HG02884 (cell line): ENCODE results near the gene CDH13.

Source experiments
- ATAC-seq: cut with Tn5 transposase; IDR thresholded peaks from one replicate; pipeline ENCODE4 v1.9.1; 2021; ENCODE audit warnings: mild to moderate bottlenecking, moderate library complexity; ENCODE audit not compliant: unreplicated experiment

Gene CDH13

DNA sequence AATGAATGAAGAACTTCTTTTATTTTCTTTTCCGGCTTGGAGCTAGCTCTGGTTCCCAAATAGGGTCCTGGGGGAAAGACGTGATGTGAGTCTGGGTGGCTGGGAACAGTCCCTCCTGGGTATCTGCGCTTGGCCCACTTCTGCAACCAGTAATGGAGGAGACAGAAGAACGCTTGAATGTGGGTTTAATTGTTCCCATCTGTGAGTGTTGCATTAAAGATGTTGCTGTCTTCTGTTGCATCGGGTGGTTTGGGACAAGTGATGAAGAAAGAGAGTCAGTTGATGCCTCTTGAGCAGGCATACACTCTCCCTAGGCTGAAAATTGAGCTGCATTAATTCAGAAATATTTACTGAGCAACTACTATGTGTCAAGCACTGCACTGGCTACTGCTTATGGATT is 511.1 kb downstream of the CDH13 start:
- no peak for ATAC-seq

DNA sequence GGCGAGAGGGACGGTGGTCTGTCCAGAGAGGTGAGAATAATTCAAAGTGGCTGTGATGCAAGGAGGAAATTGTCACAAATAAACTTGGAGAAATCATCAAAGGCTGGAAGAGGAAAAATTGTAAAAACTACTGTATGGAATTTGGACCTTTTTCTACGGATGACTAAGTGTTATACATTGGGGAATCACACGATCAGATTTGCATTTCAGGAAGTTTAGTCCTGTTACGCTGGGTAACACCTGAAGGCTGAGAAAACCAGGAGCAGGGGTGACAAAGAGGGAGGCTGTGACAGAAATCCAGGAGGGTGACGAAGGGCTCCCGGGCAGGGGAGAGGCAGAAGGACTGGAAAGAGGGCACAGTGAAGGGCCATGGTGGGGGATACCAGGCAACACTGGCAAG is 511.7 kb downstream of the CDH13 start:
- no peak for ATAC-seq

DNA sequence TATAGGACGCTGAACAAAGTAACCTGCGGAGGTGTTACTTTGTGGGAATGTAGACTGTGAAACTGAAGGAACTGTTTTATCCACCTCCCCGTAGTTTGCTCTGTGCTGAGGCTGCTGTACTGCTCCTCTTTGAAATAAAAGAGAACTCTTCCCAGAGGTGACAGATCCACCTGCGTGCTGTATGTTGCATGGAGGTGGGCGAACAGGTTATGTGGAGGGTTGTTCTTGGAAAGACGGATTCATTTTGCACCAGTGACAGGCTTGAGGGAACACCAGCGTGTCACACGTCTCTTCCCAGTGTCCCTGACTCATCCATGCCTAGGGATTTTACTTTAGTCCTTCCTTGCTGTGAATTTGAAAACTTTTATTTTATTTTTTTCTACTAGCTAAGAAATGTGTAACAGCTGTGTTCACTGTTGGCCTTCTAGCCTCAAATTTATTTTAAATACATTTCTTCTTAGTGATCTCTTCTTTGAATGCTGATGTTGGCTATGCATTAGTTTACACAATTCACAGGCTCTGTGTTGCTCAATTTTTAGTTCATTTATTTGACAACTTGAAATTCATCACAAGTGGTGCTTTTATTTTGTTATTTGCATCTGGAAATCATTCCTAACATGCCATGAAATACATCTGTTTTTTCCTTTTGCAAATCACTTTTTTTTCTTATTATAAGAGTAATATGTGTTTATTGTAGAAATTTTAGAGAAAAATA is 512.4 kb downstream of the CDH13 start:
- ATAC-seq = no peak

DNA sequence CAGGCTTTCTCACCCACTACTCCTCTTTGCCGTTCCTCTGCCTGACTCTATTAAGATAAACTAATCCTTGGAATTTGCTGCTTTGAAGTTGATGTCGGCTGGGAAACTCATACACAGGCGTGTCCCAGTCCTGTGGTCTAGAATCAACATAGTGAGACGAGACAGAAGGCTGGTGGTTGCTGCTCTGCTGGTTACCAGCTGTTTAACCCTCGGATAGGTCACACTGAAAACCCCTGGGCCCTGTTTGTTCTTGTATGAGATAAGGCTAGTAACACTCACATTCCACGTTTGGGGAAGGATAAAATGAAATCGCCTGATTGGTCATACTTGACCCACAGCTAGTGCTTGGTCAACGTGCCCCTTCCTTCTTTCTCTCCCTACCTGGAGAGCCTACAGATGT is 517.0 kb downstream of the CDH13 start:
- ATAC-seq = no peak

DNA sequence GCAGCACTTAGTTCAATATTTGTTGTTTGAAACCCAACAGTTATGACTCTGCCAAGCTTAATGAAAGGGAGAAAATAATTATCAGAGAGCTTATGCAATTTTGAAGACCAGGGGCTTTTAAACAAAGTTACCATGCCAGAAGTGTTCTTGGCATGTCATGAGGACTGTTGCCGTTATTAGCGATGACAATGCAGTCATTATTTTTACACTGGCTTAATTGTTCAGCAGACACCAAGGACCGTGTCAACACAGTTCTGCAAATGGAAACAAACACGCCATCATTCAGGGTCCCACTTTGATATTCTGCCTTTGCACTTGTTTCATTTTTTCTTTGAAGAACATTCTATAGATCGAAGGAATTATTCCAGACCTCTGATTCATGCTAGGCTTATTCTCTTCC is 518.5 kb downstream of the CDH13 start:
- ATAC-seq = no peak

DNA sequence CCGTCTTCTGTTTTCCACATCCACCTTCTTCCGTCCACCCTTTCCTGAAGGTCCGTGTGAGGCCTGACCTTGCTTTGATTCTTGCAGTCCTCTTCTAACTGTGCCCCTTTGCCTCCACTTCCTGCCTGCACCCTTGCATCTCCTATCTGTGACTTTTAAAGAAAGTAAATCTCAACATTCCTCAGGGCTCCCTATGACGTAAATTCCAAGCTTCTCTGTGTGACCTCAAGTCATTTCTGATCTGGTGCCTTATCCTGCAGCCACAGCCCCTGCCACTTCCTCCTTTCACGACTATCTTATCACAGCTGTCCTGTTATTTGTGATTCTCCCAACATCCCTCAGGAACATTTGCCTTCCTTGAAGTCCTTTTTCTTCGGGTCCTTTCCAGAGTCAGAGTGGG is 520.5 kb downstream of the CDH13 start:
- ATAC-seq = no peak

DNA sequence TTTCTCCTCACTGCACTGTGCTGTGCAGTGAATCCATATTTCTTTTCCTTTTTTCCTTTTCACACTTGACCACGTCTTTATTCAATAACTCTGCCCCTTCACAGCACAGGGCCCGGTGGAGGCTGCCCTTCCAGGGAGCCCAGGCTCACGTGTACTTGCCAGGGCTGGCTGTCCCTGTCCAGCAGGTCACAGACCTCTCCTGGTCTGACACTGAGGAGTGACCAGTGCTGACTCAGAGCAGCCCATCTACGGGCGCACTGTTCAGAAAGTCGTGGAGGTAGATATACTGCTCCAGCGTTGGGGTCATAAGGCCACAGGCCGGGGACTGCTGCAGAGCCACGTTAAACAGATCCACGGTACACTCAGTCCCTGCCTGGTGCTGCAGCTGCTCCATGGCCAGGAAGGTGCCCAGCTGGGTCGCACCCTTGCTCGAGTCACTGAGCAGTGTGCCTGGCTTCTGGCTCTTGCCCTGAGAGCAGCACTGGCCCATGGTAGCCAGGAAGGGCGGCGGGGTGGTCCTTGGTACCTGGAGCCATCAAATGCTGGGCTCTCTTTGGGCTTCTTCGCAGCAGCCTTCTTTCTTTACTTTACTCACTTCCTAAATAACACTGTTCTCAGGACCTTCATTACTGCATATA is 531.7 kb downstream of the CDH13 start:
- no peak for ATAC-seq

DNA sequence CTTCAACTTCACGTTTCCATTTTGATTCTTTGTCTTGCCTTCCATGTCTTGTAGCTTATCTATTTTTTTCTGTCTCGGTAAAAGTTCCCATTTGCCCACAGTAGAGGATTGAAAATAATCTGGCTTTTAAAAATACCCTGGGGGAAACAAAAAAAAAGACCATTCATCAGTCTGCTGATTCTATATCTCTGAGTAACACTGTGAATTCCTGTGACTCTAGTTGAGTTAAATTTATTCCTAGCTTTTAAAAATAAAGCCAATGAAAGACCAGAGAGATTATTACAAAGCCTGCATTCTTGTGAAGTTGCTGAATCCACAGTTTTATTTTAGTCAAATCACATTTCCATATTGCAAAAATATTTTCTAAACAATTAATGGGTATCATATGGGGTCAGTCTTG is 532.3 kb downstream of the CDH13 start:
- ATAC-seq = no peak

DNA sequence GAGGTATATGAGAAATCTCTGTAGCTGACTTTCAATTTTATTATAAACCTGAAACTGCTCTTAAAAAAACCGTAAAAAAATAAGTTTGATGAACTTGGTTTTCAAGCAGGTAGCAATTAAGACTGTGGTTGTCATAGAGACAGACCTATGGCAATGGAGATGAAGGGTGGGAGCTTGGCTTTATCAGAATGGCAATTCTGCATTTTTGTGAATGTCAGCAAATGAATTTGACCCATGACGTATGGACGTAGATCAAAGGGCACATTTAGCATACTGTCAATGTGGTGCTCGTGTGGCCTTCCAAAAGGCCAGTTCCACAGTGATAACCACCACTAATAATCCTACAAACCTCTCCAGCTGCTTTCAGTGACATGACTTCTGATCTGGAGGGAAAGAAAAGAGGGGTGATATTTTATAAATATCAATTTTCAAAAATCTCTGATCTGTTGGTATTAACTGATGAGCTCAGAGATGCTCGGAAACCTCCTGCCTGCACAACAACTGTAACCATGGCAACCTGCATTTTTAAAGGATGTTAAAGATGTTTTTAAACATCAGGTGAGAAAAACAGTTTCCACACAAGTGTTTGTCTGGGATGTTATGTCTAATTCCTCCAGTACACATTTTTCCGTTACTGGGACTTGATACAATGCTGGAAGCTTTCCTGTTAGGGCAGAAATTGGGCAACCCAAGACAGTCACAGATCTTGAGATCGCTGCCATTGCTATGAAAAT is 533.7 kb downstream of the CDH13 start:
- ATAC-seq = no peak

DNA sequence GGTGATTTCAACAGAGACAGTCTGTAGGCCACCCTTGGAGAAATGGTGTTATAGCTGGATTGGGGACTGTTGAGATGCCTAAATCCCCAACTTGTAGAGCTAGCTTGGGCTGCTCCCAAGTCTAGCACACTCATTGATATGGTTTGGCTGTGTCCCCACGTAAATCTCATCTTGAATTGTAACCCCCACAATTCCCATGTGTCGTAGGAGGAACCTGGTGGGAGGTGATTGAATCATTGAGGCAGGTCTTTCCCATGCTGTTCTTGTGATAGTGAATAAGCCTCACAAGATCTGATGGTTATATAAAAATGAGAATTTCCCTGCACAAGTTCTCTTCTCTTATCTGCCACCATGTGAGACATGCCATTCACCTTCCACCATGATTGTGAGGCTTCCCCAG is 536.0 kb downstream of the CDH13 start:
- no peak for ATAC-seq

DNA sequence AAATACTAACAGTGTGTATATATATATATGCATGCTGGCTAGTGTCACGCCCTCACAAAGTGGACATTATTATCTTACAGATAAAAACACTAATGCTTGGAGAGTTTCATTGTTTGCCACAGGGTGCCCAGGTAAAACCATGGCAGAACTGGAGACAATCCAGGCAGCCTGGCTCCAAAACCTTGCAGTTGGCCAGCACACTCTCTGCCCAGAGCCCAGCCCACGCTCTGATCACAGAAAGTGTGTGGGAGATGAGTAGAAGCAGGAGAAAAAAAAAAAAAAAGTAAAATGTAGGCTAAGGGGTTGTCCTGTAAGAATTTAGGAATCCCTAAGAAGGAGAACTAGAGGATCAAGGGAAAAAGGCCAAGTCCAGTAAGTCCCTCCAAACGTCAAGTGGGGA is 538.0 kb downstream of the CDH13 start:
- ATAC-seq = no peak

DNA sequence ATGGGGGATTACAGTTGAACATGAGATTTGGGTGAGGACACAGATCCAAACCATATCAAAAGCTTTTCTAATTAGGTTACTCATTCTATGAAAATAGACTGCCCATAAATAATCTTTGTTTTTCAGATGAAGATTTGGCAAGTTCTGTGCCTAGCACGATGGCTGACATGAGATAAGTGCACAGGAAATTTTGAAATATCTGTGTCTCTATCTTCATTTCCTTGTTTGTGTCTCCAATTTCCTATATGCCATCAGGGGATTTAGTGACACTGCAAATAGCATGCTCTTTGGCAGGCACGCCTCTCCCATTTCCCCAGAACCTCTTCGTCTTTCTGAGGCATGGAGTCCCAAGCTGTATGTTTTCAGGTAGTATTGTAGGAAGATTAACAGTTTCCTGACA is 544.6 kb downstream of the CDH13 start:
- ATAC-seq = no peak

DNA sequence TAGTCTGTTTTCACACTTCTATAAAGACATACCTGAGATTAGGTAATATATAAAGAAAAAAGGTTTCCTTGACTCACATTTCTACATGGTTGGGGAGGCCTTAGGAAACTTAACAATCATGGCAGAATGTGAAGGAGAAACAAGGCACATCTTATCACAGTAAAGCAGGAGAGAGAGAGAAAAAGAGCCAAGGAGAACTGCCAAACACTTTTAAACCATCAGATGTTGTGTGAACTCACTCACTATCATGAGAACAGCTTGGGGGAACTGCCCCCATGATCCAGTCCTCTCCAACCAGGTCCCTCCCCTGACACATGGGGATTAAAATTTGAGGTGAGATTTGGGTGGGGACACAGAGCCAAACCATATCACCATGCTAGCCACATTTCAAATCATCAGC is 547.9 kb downstream of the CDH13 start:
- ATAC-seq = no peak

DNA sequence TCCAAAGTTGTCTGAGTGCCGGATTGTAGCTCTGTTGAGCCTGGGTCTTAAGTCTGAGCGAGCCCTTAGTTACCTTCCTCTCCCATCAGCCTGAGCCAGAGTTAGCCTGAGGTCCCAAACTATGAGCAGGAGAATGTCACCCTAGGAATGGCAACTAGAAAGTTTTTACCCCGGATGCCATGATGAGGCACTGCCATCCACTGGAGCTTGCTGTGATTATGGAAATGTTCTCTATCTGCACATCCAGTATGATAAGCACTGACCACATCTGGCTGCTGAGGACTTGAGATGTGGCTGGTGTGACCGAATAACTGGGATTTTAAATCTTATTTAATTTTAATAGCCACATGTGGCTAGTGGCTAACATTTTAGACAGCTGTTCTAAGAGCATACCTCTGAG is 550.0 kb downstream of the CDH13 start:
- ATAC-seq = no peak

DNA sequence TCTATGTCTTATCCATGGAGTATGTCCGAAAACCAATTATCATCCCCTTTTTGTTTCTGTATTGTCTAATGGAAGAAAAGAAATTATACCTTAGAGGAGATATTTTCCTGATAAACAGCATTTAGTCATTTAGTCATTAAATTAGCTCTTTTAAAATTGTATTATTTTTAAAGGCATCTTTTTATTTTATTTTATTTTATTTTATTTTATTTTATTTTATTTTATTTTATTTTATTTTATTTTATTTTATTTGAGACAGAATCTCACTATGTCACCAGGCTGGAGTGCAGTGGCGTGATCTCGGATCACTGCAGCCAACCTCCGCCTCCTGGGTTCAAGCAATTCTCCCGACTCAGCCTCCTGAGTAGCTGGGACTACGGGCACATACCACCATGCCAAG is 559.1 kb downstream of the CDH13 start:
- ATAC-seq = no peak

DNA sequence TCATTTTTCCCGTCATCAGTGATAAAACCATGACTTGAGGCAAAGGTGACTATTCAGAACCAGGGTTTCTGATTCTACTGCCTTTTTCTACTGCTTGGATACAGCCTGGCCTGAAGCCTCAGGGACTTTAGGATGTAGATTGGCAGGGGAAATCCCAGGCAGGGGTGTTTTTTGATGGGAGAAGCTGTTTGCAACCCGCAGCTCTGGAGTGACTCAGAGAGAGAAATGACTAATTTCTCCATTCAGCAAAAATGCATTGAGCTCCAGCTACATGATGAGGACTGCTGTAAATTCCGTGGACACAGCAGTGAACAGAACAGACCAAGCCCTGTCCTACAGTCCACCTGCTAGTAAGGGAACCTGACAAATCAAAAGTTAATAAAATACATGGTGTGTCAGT is 560.6 kb downstream of the CDH13 start:
- peak; percentile 68 for ATAC-seq

DNA sequence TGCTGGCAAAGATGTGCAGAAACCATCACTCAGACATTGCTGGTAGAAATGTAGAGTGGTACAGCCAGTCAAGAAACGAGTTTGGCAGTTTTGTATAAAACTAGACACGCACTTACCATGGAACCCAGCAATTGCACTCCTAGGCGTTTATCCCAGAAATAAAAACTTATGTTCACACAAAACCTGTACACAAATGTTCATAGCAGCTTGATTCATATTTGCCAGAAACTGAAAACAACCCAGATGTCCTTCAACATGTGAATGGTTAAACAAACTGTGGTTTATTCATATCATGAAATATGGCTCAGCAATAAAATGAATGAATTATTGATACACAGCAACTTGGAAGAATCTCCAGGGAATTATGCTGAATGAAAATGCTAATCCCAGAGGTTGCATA is 570.0 kb downstream of the CDH13 start:
- no peak for ATAC-seq

DNA sequence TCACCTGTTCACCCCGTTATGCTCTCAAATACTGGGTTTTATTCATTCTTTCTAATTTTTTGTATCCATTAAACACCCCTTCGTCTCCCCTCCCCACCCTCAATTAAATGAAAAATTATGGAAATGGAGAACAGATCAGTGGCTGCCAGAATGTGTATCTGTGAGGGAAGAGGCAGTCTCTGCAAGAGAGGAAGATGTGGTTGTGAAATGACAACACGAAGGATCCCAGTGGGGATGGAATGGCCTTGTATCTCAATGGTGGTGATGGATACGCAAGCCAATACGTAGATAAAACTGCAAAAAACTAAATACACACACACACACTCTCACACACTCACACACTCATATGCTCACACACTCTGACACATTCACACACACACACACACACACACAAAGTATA is 570.7 kb downstream of the CDH13 start:
- no peak for ATAC-seq

DNA sequence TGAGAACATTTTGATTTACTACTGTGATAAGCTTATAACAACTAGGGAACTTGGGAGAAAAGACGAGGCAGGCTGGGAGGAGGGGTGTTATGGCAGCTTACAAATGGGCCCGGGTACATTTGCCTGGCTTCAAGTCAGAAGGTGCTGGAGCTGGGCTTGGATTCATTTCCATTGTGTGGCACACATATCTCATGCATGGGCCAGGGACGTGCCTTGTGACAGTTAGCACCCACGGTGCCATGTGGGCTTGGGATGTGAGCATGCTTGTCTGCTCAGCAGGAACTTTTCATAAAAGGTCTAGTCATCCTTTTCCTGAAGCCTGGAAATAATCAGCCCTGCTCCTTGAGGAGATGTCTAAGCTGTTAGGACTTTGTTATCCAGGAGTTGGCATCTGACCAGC is 572.2 kb downstream of the CDH13 start:
- no peak for ATAC-seq

DNA sequence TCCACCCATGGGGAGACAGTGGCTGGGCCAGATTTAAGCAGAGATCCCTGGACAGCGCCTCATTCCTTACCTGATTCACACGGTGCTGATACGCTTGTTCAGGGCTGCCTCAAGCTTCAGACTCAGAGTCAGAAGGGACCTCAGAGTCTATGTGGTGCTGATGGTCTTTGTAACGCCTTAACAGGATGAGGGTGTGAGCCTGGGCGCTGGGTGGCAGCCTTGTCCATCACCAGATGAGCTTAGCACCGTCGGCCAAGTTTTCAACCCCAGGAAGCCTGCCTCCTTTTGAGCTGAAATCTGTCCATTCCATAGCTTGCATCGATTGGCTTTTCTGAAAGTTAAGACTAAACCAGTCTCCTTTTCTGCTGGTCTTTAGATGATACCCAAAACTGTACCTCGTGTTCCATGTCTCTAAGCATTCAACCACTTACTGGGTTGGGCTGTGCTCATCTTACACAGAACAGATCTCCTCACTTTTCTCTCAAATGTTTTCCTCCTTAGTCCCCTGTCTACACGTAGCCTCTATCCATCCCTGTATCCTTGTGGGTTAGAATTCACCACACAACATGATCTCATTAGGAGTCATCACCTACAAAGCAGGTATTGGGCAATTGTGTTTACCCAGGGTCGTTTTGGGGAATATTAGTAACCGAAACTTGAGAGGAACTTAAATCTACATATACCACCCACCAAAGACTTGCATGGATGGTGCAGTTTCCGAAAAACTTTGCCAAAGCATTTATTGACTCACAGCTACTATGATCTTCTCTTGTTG is 573.4 kb downstream of the CDH13 start:
- no peak for ATAC-seq

DNA sequence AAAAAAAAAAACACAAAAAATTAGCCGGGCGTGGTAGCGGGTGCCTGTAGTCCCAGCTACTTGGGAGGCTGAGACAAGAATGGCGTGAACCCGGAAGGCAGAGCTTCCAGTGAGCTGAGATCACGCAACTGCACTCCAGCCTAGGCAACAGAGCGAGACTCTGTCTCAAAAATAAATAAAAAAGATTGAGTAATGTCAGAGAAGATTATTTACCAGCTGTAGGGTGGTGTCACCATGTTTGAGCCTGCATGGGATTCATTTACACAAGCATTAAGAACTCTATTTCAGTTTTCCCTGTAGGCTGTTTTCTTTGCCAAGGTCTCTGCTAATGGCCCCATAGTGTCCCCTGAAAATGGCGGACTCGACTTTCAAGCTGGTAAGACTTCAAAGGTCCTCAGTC is 575.0 kb downstream of the CDH13 start:
- no peak for ATAC-seq

DNA sequence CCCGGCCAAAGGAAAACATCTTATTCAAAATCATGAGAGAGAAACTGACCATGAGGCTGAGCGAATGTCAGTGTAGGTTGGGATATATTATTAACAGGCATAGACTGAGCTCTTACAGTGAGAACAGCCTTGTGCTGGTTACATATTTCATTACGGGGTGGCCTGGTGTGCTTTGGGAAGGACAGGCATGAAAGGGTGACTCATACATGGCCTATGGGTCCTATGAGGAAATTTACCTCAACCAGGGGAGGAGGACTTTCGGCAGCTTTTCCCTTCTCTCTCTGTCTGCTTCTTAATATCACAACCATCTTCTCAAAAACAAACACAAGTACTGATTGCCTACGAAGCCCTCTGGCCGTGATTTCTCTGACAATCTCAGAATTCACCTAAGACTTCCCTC is 579.1 kb downstream of the CDH13 start:
- no peak for ATAC-seq
